Measurements from ENCODE around the gene STK39. TPM values are rescaled to one million over a fixed set of nuclear protein-coding genes. Genes with fewer than 3 reads are reported as not detected.

STK39 gene
- polyA plus RNA-seq, 1 experiment, result 25.2 TPM

DNA sequence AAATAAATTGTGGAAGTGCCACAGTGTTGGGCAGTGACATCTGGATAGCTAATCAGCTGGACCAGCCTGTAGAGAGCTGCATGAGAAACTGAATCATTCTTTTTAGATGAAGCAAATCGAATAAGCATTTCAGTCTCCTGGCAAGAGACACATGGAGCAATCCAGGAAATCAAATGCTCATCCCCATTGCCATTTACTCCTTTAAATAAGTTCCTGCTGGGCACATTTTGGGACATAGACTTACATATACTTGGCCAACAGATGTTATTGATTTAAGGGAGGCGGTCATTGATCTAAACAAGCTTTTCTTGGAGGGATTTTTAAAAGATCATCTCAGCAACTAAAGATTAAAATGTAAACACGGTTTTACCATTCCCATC lies 307.1 kb downstream of the STK39 start:
- H3K4me3 ChIP-seq (ENCODE audit: low read depth, low read length), result no peak overlapping the region
- no peaks in the 10 kb centered on the region for H3K9me3 ChIP-seq (ENCODE audit: control insufficient read depth, insufficient read depth, low read length)
- ChIA-PET POLR2A (no interaction called here), CTCF (interaction anchor here (1.8 kb wide), 1 partner anchor 179 kb away, joined by 19 read pairs; no protein-coding TSS in a partner anchor)
- TF ChIP-seq, protein P1, sequence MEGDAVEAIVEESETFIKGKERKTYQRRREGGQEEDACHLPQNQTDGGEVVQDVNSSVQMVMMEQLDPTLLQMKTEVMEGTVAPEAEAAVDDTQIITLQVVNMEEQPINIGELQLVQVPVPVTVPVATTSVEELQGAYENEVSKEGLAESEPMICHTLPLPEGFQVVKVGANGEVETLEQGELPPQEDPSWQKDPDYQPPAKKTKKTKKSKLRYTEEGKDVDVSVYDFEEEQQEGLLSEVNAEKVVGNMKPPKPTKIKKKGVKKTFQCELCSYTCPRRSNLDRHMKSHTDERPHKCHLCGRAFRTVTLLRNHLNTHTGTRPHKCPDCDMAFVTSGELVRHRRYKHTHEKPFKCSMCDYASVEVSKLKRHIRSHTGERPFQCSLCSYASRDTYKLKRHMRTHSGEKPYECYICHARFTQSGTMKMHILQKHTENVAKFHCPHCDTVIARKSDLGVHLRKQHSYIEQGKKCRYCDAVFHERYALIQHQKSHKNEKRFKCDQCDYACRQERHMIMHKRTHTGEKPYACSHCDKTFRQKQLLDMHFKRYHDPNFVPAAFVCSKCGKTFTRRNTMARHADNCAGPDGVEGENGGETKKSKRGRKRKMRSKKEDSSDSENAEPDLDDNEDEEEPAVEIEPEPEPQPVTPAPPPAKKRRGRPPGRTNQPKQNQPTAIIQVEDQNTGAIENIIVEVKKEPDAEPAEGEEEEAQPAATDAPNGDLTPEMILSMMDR (IDR thresholded peaks at IDR 0.05; ENCODE audit: low read depth, low read length), result no peak
- no peaks in the 10 kb centered on the region for H3K27me3 ChIP-seq (ENCODE audit: control insufficient read depth, insufficient read depth, low read length)
- H3K27ac ChIP-seq (ENCODE audit: low read depth, low read length), result no peak overlapping the region
- DNase-seq (ENCODE audit: low read depth, low spot score), result no peak

DNA sequence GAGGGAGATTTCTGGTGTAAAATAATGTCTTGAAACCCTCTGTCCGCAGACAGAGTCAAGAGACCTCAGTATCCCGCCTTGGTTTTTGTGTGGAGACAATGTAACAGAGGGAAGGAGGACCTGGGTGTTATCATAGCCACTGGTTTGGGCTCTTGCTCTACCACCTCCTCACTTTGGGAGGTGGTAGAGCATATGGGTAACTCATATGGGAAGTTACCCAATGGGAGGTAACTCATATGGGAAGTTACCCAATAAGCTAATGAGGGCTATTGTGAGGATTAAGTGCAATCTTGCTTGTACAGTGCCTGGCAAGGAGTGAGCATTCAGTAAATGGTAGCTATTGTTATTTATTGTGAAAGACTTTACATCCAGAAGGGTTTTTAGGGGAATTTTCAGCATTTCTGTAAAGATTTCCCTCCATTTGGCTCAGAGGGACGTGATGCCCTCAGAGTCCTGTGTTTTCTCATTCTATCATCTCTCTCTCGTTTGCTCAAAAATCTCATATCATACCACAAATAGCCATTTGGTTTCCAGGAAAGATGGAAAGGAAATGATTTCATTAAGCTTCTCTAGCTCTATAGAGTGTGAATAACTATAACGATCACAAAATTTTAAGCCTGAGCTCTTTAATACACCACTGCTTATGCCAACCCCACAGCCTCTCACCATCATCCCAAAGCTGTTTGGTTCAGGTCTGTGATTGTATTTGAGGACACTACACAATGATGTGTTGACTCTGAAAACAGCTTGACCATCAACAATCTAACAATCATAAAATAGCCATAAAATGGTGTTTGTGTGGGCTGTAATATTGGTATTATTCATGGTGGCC lies 307.7 kb downstream of the STK39 start:
- Histone ChIP-seq H3K27me3 (ENCODE audit: control insufficient read depth, insufficient read depth, low read length) (no peaks in the 10 kb centered on the region), H3K4me3 (ENCODE audit: low read depth, low read length) (no peak overlapping the region), H3K27ac (ENCODE audit: low read depth, low read length) (no peak overlapping the region), H3K9me3 (ENCODE audit: control insufficient read depth, insufficient read depth, low read length) (no peaks in the 10 kb centered on the region)
- DNase-seq (ENCODE audit: low read depth, low spot score), result no peak
- ChIA-PET CTCF (interaction anchor here (1.8 kb wide), 1 partner anchor 179 kb away, joined by 19 read pairs; no protein-coding TSS in a partner anchor), POLR2A (no interaction called here)
- TF ChIP-seq, protein P1 (IDR thresholded peaks at IDR 0.05; ENCODE audit: low read depth, low read length), result no peak

DNA sequence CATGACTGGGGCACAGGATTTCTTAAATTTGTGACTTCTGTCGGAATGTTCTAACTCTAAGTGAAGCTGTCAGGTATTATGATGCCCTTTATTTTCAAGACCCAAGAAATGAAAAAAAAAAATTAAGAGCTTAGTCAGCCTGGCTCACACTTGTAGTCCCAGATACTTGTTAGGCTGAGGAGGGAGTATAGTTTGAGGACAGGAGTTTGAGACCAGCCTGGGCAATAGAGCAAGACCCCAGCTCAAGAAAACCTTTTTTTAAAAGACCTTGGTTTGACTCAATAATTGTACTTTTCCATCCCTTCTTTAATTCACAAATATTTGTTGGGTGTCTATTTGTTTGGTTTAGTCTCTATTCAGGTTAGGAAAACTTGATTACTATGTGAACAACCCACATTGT lies 310.0 kb downstream of the STK39 start:
- POLR2A ChIA-PET, result no interaction called here

DNA sequence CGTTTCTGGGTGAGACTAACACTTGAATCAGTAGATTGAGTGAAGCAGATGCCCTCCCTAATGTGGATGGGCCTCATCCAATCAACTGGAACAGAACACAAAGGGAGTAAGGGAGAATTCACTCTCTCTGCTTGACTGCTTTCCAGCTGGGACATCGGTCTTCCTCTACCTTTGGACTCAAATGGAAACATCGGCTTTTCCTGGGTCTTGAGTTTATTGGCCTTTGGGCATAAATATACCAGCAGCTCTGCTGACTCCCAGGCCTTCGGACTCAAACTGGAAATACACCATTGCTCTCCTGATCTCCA lies 311.6 kb downstream of the STK39 start:
- no peak overlapping the region for H3K4me3 ChIP-seq (ENCODE audit: low read depth, low read length)
- TF ChIP-seq, protein P1 (IDR thresholded peaks at IDR 0.05; ENCODE audit: low read depth, low read length), result no peak
- ChIA-PET CTCF (no interaction called here), POLR2A (no interaction called here)
- no peak for DNase-seq (ENCODE audit: low read depth, low spot score)
- no peaks in the 10 kb centered on the region for H3K9me3 ChIP-seq (ENCODE audit: control insufficient read depth, insufficient read depth, low read length)
- no peak overlapping the region for H3K27ac ChIP-seq (ENCODE audit: low read depth, low read length)
- H3K27me3 ChIP-seq (ENCODE audit: control insufficient read depth, insufficient read depth, low read length), result no peaks in the 10 kb centered on the region

More for the DNA sequence above, 310.0 kb downstream of the STK39 start:
- TF ChIP-seq, protein P1 (IDR thresholded peaks at IDR 0.05; ENCODE audit: low read depth, low read length), result no peak
- Histone ChIP-seq H3K9me3 (ENCODE audit: control insufficient read depth, insufficient read depth, low read length) (no peaks in the 10 kb centered on the region), H3K27ac (ENCODE audit: low read depth, low read length) (no peak overlapping the region), H3K27me3 (ENCODE audit: control insufficient read depth, insufficient read depth, low read length) (no peaks in the 10 kb centered on the region), H3K4me3 (ENCODE audit: low read depth, low read length) (no peak overlapping the region)
- DNase-seq (ENCODE audit: low read depth, low spot score), result no peak
- CTCF ChIA-PET, result interaction anchor here (1.8 kb wide), 1 partner anchor 182 kb away, joined by 9 read pairs; no protein-coding TSS in a partner anchor

DNA sequence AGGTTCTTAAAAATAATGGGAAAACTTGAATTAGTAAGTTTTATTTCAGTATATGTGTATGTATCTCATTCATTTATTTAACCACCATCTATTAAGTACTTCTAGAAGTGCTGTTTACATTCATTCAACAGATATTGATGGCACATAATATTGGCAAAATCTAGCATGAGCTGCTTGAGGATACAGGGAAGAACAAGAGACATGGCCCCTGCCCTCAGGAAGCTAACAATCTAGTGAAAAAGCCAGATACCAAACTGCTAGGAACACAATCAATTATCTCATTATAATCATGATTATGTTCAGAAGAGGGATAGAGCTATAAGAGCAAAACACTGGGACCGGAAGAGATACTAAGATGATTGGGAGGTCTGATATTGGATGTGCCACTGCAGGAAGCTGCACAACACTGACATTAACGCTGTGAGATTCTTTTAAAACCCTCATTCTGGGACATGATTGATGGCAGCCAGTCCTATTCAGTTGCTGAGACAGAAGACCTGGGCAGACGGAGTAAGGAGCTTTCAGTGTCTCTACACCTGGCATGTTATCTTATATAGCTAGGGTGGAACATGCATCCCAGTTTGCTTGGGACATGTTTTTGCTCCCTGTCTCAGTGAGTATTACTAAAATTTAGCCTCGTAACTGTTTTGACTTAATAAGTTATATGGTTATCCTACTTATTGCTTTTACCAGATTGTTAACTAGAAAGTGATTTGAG lies 314.1 kb downstream of the STK39 start:
- no peak for DNase-seq (ENCODE audit: low read depth, low spot score)
- no peaks in the 10 kb centered on the region for H3K27me3 ChIP-seq (ENCODE audit: control insufficient read depth, insufficient read depth, low read length)
- ChIA-PET POLR2A (no interaction called here), CTCF (interaction anchor here (1.7 kb wide), 1 partner anchor 186 kb away, joined by 6 read pairs; no protein-coding TSS in a partner anchor)
- no peak overlapping the region for H3K4me3 ChIP-seq (ENCODE audit: low read depth, low read length)
- no peak overlapping the region for H3K27ac ChIP-seq (ENCODE audit: low read depth, low read length)
- TF ChIP-seq, protein P1 (IDR thresholded peaks at IDR 0.05; ENCODE audit: low read depth, low read length), result no peak
- no peaks in the 10 kb centered on the region for H3K9me3 ChIP-seq (ENCODE audit: control insufficient read depth, insufficient read depth, low read length)

Data from AG04450 (cell line).